Ramos (cell line): ENCODE measurements around the gene ETV7.
"Not testable (repeated sequence)": the region's sequence is repeated elsewhere in the genome, so short reads cannot be mapped to it uniquely, and the experiment has no call there.

Experiments used
- in situ Hi-C: fragments of 300-500 bp; cut with MboI; formaldehyde crosslinking; loops from one replicate; pipeline ENCODE4 v1.14.3; 2022; ENCODE audit warnings: low sequenced_read_pairs; ENCODE audit not compliant: unreplicated experiment

The ETV7 gene

GRCh38 chr6:36368421-36368820, 19.0 kb downstream of the ETV7 start:
- in situ Hi-C loops, result no loop called here

- in situ Hi-C loops, result no loop called here
These were observed 19.7 kb downstream of the ETV7 start for GRCh38 chr6:36367743-36368142.

GRCh38 chr6:36364669-36365479, 22.6 kb downstream of the ETV7 start:
- in situ Hi-C loops, result no loop called here

DNA sequence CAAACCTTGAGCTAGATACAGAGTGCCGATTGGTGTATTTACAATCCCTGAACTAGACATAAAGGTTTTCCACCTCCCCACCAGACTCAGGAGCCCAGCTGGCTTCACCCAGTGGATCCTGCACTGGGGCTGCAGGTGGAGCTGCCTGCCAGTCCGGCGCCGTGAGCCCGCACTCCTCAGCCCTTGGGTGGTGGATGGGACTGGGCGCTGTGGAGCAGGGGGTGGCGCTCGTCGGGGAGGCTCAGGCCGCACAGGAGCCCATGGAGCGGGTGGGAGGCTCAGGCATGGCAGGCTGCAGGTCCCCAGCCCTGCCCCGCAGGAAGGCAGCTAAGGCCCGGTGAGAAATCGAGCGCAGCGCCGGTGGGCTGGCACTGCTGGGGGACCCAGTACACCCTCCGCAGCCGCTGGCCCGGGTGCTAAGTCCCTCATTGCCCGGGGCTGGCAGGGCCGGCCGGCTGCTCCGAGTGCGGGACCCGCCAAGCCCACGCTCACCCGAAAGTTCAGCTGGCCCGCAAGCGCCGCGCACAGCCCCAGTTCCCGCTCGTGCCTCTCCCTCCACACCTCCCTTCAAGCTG, 23.3 kb downstream of the ETV7 start:
- in situ Hi-C loops, result not testable (repeated sequence)

GRCh38 chr6:36363371-36363752, 24.1 kb downstream of the ETV7 start:
- in situ Hi-C loops, result not testable (repeated sequence)

DNA sequence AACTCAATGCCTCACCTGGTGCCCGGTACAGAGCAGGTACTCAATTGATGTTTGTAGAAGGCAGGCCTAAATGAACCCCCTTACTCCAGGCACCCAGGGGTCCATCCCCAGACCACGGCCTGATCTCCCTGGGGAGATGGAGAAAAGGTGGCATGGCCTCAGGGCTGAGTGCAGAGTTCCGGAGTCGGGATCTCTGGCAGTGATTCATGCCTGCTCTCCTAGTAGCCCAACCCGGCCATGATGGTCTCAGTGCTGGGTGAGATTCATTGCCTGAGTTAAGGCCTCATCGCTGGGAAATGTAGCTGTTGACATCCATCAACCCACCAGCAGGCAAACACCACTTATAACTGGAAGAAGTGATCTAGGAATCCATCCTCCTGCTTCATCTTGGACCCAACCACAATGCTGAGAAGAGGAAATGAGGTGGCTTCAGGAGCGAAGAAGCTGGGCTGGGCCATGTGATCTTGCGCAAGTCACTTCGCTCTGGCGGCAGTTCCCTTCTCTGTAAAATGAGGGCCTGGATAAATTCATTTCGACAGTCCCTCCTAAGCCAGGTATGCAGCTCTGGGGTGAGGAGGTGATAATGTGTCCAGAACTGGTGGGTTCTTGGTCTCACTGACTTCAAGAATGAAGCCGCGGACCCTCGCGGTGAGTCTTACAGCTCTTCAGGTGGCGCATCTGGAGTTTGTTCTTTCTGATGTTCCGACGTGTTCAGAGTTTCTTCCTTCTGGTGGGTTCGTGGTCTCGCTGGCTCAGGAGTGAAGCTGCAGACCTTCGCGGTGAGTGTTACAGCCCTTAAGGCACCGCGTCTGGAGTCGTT, 24.7 kb downstream of the ETV7 start:
- in situ Hi-C loops, result no loop called here

DNA sequence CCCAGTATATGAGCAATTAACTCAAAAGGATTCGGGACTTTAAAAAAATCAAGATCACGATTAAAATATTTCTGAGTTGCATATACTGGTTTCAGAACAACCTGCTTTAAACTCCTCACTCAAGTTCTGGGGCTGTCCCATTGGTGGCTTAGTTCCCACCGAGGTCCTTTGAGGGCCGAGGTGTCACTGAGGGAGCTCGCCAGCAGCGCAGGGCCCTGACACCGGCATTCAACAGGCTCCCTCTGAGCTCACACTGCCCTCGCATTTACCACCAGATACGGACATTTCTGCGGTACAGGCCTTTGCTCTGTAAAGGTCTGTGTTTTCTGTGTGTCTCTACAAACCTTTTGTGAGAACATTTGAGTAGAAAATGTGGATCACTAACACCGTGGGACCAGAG, 26.4 kb downstream of the ETV7 start:
- in situ Hi-C loops, result no loop called here

DNA sequence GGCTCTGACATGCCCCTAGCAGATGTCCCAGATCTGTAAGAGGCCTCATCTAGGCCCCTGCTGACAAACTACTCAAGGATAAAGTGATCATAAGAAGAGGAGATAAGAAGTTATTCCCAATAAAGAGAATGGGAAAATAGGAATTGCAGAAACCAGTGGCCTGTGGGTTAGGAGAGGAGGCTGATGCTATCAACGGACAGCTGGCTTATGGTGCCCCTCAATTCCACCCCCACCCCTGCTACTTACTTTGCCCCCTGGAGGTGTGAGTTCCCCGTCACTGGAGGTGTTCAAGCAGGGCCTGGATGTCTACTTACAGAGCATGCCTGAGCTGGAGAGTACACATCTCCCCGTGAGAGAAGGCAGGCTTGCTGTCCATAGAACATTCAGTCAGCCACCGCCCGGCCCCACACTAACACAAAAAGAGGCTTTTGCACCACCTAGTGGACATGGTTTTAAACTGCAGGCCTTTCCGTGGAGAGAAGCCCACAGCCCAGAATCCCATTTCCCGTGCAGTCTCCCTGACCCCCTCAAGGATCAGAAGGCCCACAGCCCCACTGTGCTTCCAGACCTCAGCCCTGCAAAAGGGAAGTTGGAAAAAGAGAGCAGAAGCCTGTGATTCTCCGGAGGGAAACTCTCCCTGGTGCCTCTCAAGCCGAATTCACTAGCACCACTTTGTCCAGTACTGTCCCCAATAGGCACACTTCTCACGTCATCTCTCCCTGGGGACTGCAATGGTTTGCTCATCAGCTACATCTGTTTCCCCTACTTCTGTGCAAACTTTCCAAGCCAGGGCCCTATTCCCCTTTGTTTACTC, 27.0 kb downstream of the ETV7 start:
- in situ Hi-C loops, result no loop called here

DNA sequence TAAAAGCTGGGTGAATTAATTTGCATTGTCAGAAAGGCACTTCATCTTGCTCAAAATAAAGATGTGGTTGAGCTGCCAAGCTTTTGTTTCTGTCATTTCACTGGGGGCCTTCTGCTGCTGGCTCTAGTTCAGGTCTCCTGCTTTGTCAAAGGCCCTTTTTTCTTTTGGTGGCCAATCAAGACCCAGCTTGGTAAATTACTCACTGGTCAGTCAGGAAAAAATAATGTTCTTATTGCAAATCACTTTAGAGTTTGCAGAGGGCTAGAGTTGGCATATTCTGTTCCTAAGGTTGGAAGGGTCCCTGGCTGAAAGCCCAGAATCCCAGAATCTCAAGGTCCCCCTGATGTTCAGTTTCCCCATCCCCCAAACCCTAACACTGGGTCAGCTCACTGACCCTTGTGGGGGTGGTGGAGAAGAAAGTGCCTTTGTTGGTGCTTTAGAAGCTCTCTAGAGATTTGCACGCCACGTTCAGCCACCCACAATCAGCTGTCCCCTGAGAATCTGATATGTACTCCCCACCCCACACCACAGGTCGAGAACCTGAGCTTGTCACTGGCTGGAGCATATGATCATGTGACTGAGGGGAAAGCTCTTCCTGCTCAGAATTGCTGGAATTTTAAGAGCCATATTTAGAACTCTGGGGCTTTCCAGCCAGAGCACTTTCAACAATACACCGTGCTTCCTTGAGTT, 29.1 kb downstream of the ETV7 start:
- in situ Hi-C loops, result loop anchor here (5.0 kb wide), 1 partner anchor 331 kb away; the partner anchor contains the start of gene MAPK14

GRCh38 chr6:36357872-36358225, 29.6 kb downstream of the ETV7 start:
- in situ Hi-C loops, result loop anchor here (5.0 kb wide), 1 partner anchor 331 kb away; the partner anchor contains the start of gene MAPK14

- in situ Hi-C loops, result loop anchor here (5.0 kb wide), 1 partner anchor 329 kb away; the partner anchor contains the start of gene MAPK14
These were observed 31.6 kb downstream of the ETV7 start for GRCh38 chr6:36355819-36356218.

- in situ Hi-C loops, result no loop called here
These were observed 34.0 kb downstream of the ETV7 start for GRCh38 chr6:36353411-36353915.

DNA sequence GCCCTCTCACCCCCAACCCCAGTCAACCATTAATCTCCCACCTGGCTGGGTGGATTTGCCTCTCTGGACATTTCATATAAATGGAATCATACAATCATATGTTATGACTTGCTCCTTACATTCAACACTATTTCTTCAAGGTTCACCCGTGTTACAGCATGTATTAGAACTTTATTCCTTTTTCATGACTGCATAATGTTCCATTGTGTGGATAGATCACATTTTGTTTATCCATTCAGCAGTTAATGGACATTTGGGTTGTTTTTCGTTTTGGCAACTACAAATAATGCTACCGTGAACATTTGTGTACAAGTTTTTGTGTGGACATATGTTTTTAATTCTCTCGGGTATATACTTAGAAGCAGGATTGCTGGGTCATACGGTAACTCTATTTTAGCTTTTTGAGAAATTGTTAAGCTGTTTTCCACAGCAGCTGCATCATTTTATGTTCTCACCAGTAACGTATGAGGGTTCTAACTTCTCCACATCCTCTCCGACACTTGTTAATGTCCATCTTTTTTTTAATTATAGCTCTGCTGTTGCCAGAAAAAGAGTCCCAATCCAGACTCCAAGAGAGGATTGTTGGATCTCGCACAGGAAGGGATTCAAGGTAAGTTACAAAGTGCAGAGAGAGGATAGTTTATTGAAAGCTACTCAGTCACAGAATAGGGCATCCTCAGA, 34.9 kb downstream of the ETV7 start:
- in situ Hi-C loops, result no loop called here

GRCh38 chr6:36350681-36351571, 36.5 kb downstream of the ETV7 start:
- in situ Hi-C loops, result no loop called here

GRCh38 chr6:36350082-36350481, 37.4 kb downstream of the ETV7 start:
- in situ Hi-C loops, result no loop called here

DNA sequence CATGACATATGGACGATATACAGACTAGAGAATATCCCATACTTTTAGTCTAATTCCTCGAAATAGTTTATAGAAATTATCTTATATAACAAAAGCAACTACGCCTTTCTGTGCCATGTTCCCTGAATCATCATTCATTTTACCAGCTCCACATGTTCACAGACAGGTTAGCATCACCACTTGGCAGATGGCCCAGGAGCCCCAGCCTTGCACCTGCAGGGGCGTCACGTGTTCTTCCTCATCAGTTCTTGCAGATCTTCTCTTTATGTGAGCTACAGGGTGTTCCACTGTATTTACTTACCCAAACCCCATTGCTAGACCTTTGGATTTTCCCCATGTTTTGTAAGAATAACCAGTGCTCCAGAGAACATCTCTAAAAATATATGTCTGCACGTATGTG, 38.2 kb downstream of the ETV7 start:
- in situ Hi-C loops, result no loop called here

- in situ Hi-C loops, result no loop called here
These were observed 39.8 kb downstream of the ETV7 start for GRCh38 chr6:36347621-36348020.
